Heart left ventricle (tissue), 13 donors: ENCODE measurements around the gene EPHX1.

Source experiments
- CTCF ChIP-seq, 12 donors: fragments of 200-600 bp; sonication (generic) in 4 of 12; IDR thresholded peaks; one replicate each; pipeline versions ENCODE4 v1.5.0 to v1.8.0; 2018 to 2022; ENCODE audit warnings: antibody characterized with exemption in 12 of 12, mild to moderate bottlenecking in 5 of 12
- POLR2A ChIP-seq, 2 donors: fragments of 450-650 bp; IDR thresholded peaks; one replicate each; pipeline ENCODE4 v1.6.1; 2017; ENCODE audit warnings: antibody characterized with exemption in 2 of 2, mild to moderate bottlenecking in 2 of 2, moderate library complexity in 2 of 2
- donor health status: ischemic (EF 13 %, LVEDD 7.1; RV severe dilation, severe dysfunction).
- donor health status: DM: no; HTN: yes; CAD: no.
- donor health status: DM: no; HTN: no; CAD: no.
- donor health status: ischemic (EF 25% LVEDD 6.9; RV normal size, moderate dysfunction).
- donor health status: ischemic (EF 25% LVEDD 5.7; RV mildly dilated, moderate dysfunction).
- donor health status: ischemic (EF 35%, LVEDD 5.7; RV mildly dilated, moderate dysfunction).
- donor health status: nonischemic (EF 11% LVEDD 7.7; RV severe dilation, severe dysfunction).
- donor health status: DM: yes; HTN: yes; CAD: no.
- donor health status: PGD.
- donor health status: ischemic (EF 29% LVEDD 5.4; RV normal size, mild dysfunction).
- donor health status: nonischemic (EF 23%, LVEDD 6.1; RV moderate dilation, normal function).

- no peak for TF ChIP-seq CTCF (IDR thresholded peaks at IDR 0.05)
- no peak for TF ChIP-seq POLR2A (IDR thresholded peaks at IDR 0.05)
Observed at GRCh38 chr1:225886159-225887029, 76.5 kb downstream of the EPHX1 start.
